ENCODE measurements around the gene C21orf58.
A peak's percentile ranks its signal among the peaks of the same experiment; 100 is the strongest.

Gene C21orf58

DNA sequence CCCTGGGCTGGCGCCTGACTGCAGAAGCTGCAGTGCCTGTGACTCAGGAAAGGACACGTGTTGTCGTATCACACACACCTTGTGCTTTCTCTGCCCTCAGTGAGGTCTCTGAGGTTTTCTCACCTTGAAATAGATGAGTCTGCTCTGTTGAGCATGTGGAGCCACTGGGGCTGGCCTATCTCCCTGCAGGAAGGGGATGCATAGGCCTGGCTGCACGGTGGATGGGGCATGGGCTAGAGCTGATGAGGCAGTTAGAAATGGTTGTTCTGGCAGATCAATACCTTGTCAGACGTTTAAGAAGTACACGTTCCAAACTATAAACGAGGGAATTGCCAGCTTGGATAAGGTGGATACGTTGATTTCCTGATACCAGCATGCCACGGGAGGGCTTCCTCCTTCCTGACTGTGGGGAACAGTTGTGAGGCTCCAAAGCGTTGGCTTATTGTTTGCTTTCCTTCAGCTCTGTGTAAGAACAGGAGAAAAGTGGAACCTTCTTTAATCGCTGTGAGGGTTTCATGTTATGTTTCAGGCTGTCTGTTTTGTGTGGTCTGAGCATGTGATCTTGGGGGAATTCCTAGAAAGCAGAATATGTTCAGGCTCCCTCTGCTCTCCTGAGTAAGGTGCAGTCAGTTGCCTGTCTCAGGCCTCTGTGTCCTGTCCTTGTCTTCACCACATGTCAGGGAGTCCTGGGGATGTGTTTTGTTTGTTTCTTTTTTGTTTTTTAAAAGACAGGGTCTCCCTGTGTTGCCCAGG lies 45.0 kb upstream of the C21orf58 start:
- H3K4me3 ChIP-seq (replicated peaks; ENCODE audit: low read depth, low read length): peak overlapping the region; percentile 37
- peaks cover 20% of the 10 kb centered on the region for H3K36me3 ChIP-seq (ENCODE audit: control insufficient read depth, insufficient read depth, low read length)
- no peak for TF ChIP-seq CTCF (IDR thresholded peaks at IDR 0.05; ENCODE audit: insufficient read depth, low read length, poor library complexity, severe bottlenecking)
- DNase-seq (ENCODE audit: extremely low read depth, insufficient read length): no peak
- H3K27me3 ChIP-seq (replicated peaks; ENCODE audit: control insufficient read depth, insufficient read depth, low read length): no peaks in the 10 kb centered on the region

- H3K36me3 ChIP-seq (ENCODE audit: control insufficient read depth, insufficient read depth, low read length): peaks cover 23% of the 10 kb centered on the region
- TF ChIP-seq CTCF (IDR thresholded peaks at IDR 0.05; ENCODE audit: insufficient read depth, low read length, poor library complexity, severe bottlenecking): no peak
- H3K27me3 ChIP-seq (replicated peaks; ENCODE audit: control insufficient read depth, insufficient read depth, low read length): no peaks in the 10 kb centered on the region
- no peak for DNase-seq (ENCODE audit: extremely low read depth, insufficient read length)
- H3K4me3 ChIP-seq (replicated peaks; ENCODE audit: low read depth, low read length): no peak overlapping the region
These were observed 43.3 kb upstream of the C21orf58 start for GRCh38 chr21:46366966-46367365.

DNA sequence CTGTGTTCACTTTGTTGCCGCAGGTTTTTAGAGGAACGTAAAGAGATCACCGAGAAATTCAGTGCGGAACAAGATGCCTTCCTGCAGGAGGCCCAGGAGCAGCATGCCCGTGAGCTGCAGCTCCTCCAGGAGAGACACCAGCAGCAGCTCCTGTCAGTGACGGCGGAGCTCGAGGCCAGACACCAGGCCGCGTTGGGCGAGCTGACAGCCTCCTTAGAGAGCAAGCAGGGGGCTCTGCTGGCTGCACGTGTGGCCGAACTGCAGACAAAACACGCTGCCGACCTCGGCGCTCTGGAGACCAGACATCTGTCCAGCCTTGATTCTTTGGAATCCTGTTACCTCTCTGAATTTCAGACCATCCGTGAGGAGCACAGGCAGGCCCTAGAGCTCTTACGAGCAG lies 42.9 kb upstream of the C21orf58 start:
- no peak for TF ChIP-seq CTCF (IDR thresholded peaks at IDR 0.05; ENCODE audit: insufficient read depth, low read length, poor library complexity, severe bottlenecking)
- DNase-seq (ENCODE audit: extremely low read depth, insufficient read length): no peak
- no peak overlapping the region for H3K4me3 ChIP-seq (replicated peaks; ENCODE audit: low read depth, low read length)
- H3K27me3 ChIP-seq (replicated peaks; ENCODE audit: control insufficient read depth, insufficient read depth, low read length): no peaks in the 10 kb centered on the region
- H3K36me3 ChIP-seq (ENCODE audit: control insufficient read depth, insufficient read depth, low read length): peaks cover 21% of the 10 kb centered on the region

- no peak for TF ChIP-seq CTCF (IDR thresholded peaks at IDR 0.05; ENCODE audit: insufficient read depth, low read length, poor library complexity, severe bottlenecking)
- peaks cover 21% of the 10 kb centered on the region for H3K36me3 ChIP-seq (ENCODE audit: control insufficient read depth, insufficient read depth, low read length)
These were observed 42.4 kb upstream of the C21orf58 start for GRCh38 chr21:46366091-46366490.

DNA sequence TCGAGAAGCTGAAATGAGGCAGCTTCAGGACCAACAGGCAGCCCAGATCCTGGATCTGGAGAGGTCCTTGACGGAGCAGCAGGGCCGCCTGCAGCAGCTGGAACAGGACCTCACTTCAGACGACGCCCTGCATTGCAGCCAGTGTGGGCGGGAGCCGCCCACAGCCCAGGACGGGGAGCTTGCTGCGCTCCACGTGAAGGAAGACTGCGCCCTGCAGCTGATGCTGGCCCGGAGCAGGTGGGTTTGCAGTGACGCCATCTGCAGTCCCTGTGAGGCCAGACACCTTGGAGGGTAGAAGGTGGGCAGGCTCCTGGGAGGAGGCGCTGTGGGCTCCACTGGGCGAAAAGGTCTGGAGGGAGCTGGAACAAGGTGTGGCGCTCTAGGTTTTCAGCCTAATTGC lies 40.0 kb upstream of the C21orf58 start:
- Histone ChIP-seq H3K36me3 (ENCODE audit: control insufficient read depth, insufficient read depth, low read length) (peaks cover 21% of the 10 kb centered on the region), H3K27me3 (replicated peaks; ENCODE audit: control insufficient read depth, insufficient read depth, low read length) (no peaks in the 10 kb centered on the region), H3K4me3 (replicated peaks; ENCODE audit: low read depth, low read length) (no peak overlapping the region)
- no peak for DNase-seq (ENCODE audit: extremely low read depth, insufficient read length)
- TF ChIP-seq CTCF (IDR thresholded peaks at IDR 0.05; ENCODE audit: insufficient read depth, low read length, poor library complexity, severe bottlenecking): no peak

More at GRCh38 chr21:46366091-46366490, 42.4 kb upstream of the C21orf58 start:
- no peak for DNase-seq (ENCODE audit: extremely low read depth, insufficient read length)
- Histone ChIP-seq H3K4me3 (replicated peaks; ENCODE audit: low read depth, low read length) (no peak overlapping the region), H3K27me3 (replicated peaks; ENCODE audit: control insufficient read depth, insufficient read depth, low read length) (no peaks in the 10 kb centered on the region)

All from GM06990 (cell line).